UCSD-AML1 (cell line): Measurements from ENCODE around the gene AIRE.
A peak's percentile ranks its signal among the peaks of the same experiment; 100 is the strongest.

Source experiments
- DNase-seq: peaks from one replicate; lab custom pipeline; 2025; ENCODE audit not compliant: unreplicated experiment; lab: John Stamatoyannopoulos, UW

Gene AIRE

GRCh38 chr21:44303490-44303981 is 17.9 kb downstream of the AIRE start:
- DNase-seq, result no peak

GRCh38 chr21:44304011-44304616 is 18.4 kb downstream of the AIRE start:
- no peak for DNase-seq

GRCh38 chr21:44304877-44305293 is 19.2 kb downstream of the AIRE start:
- DNase-seq, result peak; percentile 50

GRCh38 chr21:44305691-44306090 is 20.0 kb downstream of the AIRE start:
- DNase-seq, result no peak

GRCh38 chr21:44306936-44307704 is 21.4 kb downstream of the AIRE start:
- no peak for DNase-seq

- DNase-seq, result no peak
These were observed 25.2 kb downstream of the AIRE start for GRCh38 chr21:44310628-44311507.

- no peak for DNase-seq
These were observed 26.4 kb downstream of the AIRE start for GRCh38 chr21:44312089-44312488.

- DNase-seq, result no peak
These were observed 27.0 kb downstream of the AIRE start for GRCh38 chr21:44312716-44313115.

- DNase-seq, result no peak
These were observed 27.8 kb downstream of the AIRE start for GRCh38 chr21:44313451-44313850.

- DNase-seq, result no peak
These were observed 28.5 kb downstream of the AIRE start for GRCh38 chr21:44314128-44314527.

GRCh38 chr21:44314561-44314960 is 28.9 kb downstream of the AIRE start:
- DNase-seq, result no peak

GRCh38 chr21:44315691-44316203 is 30.1 kb downstream of the AIRE start:
- no peak for DNase-seq

- no peak for DNase-seq
These were observed 30.7 kb downstream of the AIRE start for GRCh38 chr21:44316277-44316900.

GRCh38 chr21:44317241-44317782 is 31.6 kb downstream of the AIRE start:
- DNase-seq, result no peak

- no peak for DNase-seq
These were observed 32.2 kb downstream of the AIRE start for GRCh38 chr21:44317871-44318270.

GRCh38 chr21:44318489-44319285 is 33.0 kb downstream of the AIRE start:
- DNase-seq, result no peak

- DNase-seq, result no peak
These were observed 33.9 kb downstream of the AIRE start for GRCh38 chr21:44319407-44320065.

GRCh38 chr21:44320847-44321246 is 35.2 kb downstream of the AIRE start:
- DNase-seq, result no peak

- DNase-seq, result no peak
These were observed 36.3 kb downstream of the AIRE start for GRCh38 chr21:44321846-44322450.
